Gastroesophageal sphincter (tissue), 3 donors: ENCODE data around the gene TMEM132E.

Source experiments
- CTCF ChIP-seq, 4 experiments: fragments of 200-600 bp in 2 of 4; fragments of 450-650 bp in 2 of 4; sonication (generic) in 1 of 4; IDR thresholded peaks; one replicate each; pipeline ENCODE4 v1.5.1; 2017 to 2019; ENCODE audit warnings: antibody characterized with exemption in 4 of 4, mild to moderate bottlenecking in 2 of 4, moderate library complexity in 2 of 4
- EP300 ChIP-seq: sonication (generic); formaldehyde crosslinking; IDR thresholded peaks from one replicate; pipeline ENCODE4 v1.6.1; 2017; ENCODE audit warnings: antibody characterized with exemption, mild to moderate bottlenecking
- POLR2A ChIP-seq, 2 donors: fragments of 450-650 bp; IDR thresholded peaks; one replicate each; pipeline ENCODE4 v1.6.1; 2017; ENCODE audit warnings: antibody characterized with exemption in 2 of 2, mild to moderate bottlenecking in 2 of 2, moderate library complexity in 1 of 2
- POLR2AphosphoS5 ChIP-seq: sonication (generic); formaldehyde crosslinking; IDR thresholded peaks from one replicate; pipeline ENCODE4 v1.6.1; 2017; ENCODE audit warnings: antibody characterized with exemption

DNA sequence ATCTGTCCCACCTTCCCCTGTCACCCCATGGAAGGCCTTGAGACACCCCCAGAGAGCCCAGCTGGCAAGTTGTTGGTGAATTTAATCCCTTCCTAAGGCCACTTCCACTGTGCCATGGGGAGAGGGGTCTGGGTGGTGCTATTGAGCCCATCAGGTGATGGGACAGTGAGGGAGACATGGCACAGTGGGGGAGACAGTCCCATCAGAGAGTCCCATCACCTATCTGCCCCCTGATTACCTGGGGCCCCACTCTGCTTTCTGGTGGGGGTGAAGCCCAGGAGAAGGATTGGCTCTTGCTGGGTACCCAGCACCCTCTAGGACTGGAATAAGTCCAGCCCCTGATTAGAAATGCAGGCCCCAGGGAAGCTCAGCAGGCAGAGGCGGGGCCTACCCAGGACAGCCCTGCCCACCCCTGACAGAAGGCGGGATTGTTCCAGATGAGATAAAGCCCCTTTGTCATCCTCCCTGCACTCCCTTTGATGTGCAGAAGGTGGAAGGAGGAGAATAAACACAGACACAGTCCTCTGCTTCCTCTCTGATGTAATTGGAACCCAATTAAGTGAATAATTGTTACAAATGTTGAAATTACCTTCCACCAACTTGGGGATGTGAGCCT is 18.9 kb downstream of the TMEM132E start:
- TF ChIP-seq CTCF (IDR thresholded peaks at IDR 0.05) (no peak), POLR2A (IDR thresholded peaks at IDR 0.05) (no peak), POLR2AphosphoS5 (no peak), EP300 (no peak)
